Cortex of kidney (tissue), 1 donor: ENCODE measurements around the gene PTPRC.

ENCODE experiments used
- DNase-seq: peaks from one replicate; lab custom pipeline; 2025; lab: John Stamatoyannopoulos, UW

PTPRC gene

DNA sequence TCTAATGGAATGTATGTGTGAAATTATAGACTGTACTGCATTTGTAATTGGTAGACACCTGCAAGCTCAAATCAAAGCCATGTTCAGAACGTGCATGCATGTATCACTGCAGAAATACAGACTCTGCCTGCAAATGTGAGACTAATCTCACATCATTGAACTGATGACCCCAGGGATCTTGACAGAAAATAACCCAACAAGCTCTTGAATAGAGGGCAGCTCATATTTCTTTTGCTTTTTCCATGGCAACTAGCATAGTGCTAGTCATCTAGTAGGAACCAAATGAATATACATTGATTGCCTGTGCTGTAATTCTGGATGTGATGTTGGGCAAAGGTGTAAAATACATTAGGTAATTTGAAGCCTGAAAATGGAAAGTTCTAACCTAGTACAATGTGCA is 62.4 kb downstream of the PTPRC start:
- DNase-seq, result no peak

DNA sequence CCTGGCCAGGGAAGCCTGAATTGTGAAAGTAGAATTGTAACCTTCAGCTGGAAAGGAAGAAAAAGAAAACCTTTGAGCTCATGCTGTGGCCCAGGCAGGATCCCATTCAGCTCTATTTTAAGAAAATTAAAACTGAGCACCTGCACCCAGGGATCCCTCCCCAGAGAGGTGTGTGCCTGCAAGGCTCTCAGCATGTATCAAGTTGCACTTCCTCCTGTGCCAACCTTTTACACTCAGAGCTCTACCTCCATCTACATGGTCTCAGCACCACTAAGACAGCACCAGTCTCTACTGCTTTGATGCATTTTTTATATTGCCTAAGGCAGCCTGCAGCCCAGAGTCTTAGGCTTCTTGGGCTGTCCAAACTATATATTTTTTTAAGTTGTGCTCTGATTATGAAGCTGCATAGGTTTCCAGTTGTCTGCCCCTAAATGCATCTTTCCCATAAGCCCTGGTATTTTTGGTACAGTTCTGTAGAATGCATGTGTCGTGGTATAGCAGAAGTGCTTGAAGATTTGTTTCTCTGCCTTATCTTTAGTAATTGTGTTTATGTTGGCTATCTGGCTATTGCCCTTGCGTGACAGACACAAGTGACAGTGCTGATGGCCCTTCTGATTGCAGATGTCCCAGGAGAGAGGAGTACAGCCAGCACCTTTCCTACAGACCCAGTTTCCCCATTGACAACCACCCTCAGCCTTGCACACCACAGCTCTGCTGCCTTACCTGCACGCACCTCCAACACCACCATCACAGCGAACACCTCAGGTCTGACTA is 63.1 kb downstream of the PTPRC start:
- no peak for DNase-seq

DNA sequence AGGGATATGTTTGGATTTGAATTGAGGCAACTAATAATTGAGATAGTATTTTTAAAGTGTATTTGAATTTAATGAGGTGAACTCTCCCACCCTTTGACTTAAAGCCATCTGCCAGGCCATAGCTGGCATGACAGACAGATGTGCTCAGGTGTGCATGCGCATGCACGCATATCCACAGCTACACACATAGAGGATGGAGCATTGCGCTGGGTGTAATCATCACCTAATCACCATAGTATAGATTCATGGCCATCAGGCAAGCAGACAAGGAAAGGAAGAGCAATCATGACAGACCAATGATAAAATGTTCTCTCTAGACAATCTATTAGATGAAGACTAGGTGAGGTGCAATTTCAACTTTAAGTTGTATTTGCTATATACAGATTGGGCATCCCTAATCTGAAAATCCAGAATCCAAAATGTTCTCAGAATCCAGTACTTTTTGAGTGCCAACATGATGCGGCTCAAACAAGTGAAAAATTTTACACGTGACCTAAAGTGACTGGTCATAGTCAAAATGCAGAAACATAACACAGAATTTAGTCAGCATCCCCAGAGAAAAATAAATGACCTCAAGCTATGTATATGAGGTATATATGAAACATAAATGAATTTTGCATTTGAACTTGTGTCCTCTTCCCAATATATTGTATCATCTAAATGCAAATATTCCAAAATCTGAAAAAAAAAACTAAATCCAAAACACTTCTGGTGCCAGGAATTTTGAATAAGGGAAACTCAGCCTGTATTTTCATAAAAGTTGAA is 70.1 kb downstream of the PTPRC start:
- DNase-seq, result no peak

DNA sequence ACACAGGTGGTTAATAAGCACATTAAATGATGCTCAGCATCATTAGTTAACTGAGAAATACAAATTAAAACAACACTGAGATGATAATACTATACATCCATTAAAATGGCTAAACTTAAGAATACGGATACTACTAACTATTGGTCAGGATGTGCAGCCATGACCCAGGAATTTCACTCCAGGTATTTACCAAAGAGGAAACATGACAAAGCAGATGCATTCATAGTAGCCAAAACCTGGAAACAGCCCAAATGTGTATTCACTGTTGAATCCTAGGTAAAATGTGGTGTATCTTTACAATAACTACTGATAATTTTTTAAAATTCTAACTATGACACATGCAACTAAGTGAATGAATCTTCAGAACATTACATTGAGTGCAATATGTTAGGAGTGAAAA is 73.0 kb downstream of the PTPRC start:
- no peak for DNase-seq

DNA sequence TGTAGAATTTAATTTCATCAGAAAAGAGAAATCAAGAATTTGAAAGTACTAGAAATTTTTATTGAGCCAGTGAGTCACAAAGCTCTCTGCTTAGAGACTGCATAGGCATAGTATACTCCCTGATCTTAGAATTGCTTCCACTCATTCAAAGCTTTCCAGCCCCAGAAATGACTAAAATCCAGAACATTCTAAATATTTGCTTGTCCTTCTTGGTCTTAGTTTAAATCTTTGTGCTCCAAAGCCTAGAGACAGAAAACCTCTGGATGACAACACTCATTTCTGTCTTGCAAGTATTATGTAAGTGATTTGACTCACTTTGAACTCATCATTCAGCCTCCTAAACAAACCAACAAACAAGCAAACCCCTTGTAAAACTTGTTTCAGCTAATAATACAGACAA is 74.2 kb downstream of the PTPRC start:
- no peak for DNase-seq

DNA sequence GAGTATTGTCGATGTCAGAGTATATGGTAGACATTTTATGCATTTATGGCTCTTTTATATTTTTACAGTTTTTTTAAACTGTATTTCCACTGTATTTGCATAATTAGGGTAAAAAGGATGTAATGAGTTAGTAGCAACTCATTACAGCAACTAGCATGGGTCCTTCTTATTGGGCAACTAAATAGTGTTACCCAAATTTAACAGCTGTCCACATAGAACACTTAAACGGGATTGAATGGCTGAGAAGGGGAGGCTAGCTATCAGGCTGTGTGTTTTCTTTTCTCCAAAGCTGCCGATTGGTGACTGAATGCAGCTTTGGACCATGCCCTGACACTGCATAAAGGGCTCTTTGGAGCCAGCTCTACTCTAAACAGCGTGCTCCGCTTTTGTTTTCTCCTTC is 75.4 kb downstream of the PTPRC start:
- no peak for DNase-seq

DNA sequence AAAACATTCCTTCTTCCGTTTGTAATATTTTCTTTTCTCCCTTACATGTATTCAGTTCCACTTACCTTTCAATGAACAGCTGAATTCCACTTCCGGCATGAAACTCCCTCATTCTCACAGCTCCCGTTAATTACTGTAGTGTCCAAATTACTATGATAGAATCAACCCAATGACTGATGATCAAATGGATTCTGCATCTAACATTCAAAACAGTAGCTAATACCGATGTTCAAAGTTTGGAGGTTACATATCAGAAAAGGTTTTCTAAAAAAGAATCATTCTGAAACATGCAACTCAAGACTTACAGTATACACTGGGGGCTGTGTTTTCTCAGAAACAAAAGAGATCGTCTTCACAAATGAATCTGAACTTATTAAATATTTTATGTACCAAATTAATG is 77.2 kb downstream of the PTPRC start:
- no peak for DNase-seq

DNA sequence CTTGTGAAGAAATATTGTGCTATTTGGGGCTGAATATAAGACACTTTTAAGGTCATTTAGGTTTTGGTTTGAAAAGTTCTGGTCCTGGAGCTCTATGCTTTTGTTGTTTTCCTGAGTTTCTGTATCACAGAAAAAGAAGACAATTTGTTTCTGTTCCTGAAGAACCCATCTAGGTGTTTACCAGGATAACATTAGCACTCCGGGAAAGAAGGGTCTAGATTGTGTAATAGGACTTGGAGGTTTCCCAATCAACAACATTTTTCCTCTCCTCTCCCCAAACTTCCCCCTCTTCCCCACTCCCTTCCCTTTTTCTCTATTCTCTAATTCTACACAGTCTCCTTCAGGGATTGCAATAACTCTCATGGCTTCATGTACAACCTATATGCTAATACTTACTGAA is 78.7 kb downstream of the PTPRC start:
- DNase-seq, result no peak

DNA sequence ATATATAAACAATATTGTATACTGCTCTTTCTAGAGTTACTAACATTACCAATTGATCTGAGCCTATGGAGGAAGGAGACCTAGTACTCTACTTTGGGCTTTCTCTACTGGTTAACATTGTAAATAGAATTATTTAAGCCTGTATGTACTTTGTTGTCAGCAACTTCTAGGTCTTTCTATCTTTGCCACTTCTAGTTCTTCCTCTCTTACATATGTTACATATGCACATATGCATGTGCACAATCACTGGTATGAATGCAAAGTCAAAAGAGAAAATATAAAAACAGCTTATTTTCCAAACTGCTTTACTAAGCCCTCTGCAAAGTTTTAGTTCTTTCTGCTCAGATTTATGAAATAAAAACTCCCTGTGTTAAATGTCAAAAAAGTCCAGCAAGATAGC is 84.3 kb downstream of the PTPRC start:
- DNase-seq, result no peak

DNA sequence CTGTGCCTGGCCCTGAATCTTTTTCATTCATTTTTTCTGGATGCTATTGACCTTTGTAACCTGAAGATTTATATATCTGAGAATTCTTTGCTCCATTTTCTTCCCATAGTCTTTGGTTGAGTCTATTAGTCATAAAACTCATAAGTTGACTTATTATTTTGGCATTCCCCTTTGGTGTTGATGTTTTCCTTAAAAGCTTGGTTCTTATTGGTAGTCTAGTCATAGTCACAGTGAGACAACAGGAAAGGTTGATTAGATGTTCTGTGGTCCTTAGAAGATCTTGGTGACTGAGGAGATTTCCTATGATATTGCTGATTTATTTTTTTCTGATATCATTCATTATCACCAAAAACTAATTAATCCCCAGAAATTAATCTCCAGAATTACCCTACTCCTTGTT is 86.2 kb downstream of the PTPRC start:
- DNase-seq, result no peak

DNA sequence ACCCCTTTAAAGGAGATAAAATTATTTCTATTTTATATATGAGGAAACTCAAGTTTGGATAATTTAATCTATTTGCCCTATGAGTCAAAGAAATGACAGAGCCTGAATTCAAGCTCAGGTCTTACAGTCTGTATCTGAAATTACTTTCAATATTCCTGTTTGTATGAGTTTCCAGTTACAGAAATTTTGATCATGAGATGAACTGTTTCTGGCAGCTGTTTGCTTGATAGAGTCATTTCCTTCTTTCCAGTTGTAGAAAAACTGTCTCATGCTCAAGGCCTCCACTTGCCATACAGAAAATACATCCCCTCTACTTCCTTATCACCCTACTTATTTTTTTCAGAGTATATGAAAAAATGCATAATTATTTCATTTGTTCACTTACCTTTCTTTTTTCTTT is 87.6 kb downstream of the PTPRC start:
- DNase-seq, result no peak

DNA sequence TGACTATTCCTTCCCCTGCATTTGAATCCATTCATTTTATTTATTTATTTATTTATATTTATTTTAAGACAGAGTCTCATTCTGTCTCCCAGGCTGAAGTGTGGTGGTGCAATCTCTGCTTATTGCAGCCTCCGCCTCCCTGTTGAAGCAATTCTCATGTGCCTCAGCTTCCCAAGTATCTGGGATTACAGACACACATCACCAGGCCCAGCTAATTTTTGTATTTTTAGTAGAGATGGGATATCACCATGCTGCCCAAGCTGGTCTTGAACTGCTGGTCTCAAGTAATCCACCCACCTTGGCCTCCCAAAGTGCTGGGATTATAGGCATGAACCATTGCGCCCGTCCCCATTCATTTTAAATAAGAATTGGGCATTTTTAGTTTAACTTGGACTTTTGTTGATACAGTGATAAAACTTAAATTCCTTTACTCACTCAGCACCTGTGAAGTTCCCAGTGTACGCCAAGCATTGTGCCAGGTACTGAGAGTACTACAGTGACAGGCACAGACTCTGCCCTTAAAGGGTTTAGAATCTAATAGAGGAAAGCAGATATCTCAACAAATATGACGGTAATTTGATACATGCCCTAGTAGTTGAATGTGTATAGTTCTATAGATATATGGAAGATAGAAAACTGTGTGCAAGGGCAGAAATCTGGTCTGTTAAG is 90.5 kb downstream of the PTPRC start:
- no peak for DNase-seq

DNA sequence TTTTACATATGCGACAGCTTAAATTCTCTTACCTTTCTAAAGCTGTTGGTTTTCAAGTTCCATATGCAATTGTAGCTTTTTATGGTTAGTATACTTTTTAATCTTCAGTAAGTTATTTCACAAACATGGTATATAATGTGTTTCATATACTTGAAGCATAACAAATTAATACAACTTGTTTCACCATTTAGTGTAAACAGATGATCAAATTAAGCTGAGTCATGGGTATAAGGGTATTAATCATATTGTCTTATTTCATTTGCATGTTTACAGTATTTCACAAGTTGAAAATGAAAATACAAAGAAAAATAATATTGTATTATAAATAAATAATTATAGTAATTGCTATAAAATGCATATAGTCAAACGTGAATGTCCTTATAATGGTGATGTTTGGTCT is 92.1 kb downstream of the PTPRC start:
- no peak for DNase-seq

DNA sequence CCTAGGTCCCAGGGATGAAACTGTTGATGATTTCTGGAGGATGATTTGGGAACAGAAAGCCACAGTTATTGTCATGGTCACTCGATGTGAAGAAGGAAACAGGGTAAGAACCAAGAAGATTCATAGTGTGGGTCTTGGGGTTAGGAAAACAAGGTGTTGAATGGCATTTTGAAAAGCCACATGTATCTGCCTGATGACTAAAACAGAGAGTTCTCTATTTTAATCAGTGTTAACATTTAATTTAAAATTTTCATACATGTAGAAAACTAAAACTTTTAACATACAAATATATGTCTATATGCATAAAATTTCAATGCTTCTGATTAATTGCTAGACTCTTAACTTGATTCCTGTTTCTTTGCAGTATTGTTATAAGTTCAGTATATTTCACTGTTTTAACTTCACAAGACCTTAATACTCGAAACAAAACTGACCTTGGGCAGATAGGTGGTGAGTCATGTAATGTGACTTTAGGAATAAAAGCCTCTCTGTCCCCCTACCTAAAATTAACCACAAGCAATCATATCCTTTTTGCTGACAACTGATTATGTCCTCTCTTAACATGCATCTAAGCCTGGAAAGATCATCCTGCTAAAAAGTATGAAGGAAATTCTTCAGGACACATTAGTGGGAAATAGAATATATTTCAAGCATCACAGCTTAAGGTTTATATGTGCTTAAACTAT is 95.6 kb downstream of the PTPRC start:
- no peak for DNase-seq

DNA sequence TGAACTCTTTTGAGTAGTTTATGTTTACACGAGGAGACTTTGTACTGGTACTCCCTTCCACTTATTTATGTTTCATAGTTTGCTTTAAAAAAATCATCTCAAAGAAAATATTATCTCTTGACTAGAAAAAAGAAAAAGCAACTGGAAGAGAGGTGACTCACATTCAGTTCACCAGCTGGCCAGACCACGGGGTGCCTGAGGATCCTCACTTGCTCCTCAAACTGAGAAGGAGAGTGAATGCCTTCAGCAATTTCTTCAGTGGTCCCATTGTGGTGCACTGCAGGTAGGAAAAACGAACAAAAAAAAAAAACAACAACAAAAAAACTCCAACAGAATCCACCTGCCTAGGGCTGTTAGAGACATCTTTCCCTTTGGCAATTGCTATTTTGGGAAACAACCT is 102.9 kb downstream of the PTPRC start:
- DNase-seq, result no peak

DNA sequence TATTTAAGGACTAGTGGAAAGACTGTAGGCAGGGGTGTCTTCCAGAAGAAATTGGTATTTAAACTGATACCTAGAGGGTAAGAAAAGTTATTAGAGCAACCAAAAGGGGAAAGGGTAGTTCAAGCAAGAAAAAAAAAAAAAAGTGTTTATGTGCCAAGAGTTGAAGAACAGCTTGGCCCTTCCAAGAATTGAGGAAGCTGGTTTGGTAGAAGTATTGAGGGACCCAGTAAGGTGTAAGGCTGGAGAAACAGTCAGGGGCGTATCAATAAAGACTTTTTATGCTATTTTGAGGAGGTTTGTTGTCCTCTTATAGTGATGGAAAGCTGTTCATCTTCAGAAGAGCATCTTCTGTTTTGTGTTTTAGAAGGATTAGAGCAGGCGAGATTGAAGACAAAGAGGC is 108.3 kb downstream of the PTPRC start:
- no peak for DNase-seq

DNA sequence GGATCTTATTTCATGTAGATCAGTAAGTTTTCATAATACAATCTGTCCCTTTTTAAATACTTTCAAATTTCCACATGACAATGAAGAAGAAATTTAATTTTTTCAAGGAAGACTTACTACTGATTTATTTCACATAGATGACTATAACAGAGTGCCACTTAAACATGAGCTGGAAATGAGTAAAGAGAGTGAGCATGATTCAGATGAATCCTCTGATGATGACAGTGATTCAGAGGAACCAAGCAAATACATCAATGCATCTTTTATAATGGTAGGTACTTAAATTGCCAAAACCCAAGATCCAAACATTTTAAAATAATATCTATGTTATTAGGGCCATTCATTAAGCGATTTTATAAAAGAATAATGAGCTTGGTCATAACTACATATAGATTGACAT is 110.4 kb downstream of the PTPRC start:
- DNase-seq, result no peak

DNA sequence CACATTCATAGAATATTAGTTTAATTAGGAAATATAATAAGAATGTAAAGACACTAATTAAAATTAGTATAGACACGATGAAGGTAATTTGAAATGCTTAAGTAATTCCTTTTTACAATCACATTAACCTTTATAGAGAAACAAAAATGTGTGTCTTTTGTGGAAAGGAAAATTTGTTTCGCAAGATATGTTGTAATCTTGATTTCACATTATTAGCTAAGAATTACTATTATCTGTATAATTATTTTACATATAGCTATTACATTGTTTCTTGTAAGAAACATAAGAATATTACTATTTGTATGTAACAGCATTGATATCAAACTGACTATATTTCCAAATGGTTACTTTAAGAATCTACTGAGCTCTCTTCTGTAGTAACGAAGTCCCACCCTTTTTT is 111.2 kb downstream of the PTPRC start:
- DNase-seq, result no peak

DNA sequence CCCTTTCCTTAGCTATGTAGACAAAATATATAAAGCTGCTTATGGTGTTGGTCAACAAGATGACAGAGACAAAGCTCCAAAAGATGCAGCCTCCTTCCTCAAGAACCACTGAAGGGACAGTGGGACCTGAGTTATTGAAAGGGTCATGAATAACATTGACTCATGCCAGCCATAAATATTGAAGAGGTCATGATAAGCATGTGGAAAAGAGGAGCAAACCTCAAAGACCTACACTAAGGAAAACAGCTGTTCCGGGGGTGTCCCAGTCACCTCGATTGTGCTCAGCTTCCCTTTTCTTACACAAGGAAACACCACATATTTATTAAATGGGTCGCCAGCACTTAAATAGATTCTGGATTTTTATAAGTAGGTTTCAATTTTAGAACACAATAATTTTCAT is 112.9 kb downstream of the PTPRC start:
- DNase-seq, result no peak

DNA sequence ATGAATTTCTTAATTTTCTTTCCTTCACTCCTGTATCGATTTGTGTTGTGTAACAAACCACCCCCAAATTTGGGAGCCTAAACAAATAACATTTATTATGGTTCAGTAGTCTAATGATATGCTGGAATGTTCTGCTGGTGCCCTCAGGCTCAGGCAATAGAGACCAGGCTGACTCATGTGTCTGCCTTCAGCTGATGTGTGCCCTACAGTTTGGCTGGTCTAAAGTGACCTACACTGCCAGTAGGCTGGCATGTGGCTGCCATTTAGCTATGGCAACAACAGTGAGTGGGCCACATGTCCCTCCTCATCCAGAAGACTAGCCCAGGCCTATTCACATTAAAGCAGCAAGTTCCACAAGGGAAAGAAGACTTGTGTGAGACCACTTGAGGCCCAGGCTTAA is 115.8 kb downstream of the PTPRC start:
- DNase-seq, result no peak

DNA sequence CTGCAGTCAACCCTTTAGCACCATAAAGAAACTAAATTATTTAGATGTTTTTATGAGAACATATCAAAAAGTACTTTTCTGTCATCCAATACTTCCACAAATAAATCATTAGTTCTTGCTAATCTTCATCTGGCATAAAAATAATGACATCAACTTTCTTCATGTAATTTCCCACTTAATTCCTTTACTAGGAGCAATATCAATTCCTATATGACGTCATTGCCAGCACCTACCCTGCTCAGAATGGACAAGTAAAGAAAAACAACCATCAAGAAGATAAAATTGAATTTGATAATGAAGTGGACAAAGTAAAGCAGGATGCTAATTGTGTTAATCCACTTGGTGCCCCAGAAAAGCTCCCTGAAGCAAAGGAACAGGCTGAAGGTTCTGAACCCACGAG is 116.9 kb downstream of the PTPRC start:
- DNase-seq, result no peak

DNA sequence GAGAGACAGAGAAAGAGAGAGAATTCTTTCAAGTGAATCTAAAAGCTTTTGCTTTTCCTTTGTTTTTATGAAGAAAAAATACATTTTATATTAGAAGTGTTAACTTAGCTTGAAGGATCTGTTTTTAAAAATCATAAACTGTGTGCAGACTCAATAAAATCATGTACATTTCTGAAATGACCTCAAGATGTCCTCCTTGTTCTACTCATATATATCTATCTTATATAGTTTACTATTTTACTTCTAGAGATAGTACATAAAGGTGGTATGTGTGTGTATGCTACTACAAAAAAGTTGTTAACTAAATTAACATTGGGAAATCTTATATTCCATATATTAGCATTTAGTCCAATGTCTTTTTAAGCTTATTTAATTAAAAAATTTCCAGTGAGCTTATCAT is 117.6 kb downstream of the PTPRC start:
- DNase-seq, result no peak
